Kidney (tissue), 14 donors: ENCODE data around the gene PPP1R37. TPM values are rescaled to one million over a fixed set of nuclear protein-coding genes. Genes with fewer than 3 reads are reported as not detected.
A peak's percentile ranks its signal among the peaks of the same experiment; 100 is the strongest.

ENCODE experiments used
- DNase-seq, 5 donors: peaks; one replicate each; pipeline ENCODE4 v3.0.0-alpha.2; 2013 to 2020
- FAIRE-seq: peaks from 2 replicates; lab custom pipeline; 2012; peaks lifted over from hg19 to GRCh38; lab: Jason Lieb, UNC
- H3K27ac ChIP-seq, 2 donors: one replicate each; pipeline ENCODE4 v1.7.0; 2013; ENCODE audit warnings: low read depth in 2 of 2, low read length in 2 of 2, inconsistent platforms in 1 of 2
- H3K27me3 ChIP-seq: one replicate; pipeline ENCODE4 v1.7.1; 2013; ENCODE audit warnings: low read length, inconsistent platforms; ENCODE audit not compliant: control insufficient read depth, insufficient read depth
- H3K36me3 ChIP-seq, 3 donors: one replicate each; pipeline versions ENCODE4 v1.7.0 to v1.7.1; 2013; ENCODE audit warnings: low read length in 3 of 3, control low read depth in 1 of 3, inconsistent platforms in 1 of 3; ENCODE audit not compliant: insufficient read depth in 3 of 3, control insufficient read depth in 2 of 3
- H3K4me1 ChIP-seq, 3 donors: one replicate each; pipeline versions ENCODE4 v1.7.0 to v1.7.1; 2013; ENCODE audit warnings: low read length in 3 of 3, inconsistent platforms in 1 of 3, low read depth in 1 of 3; ENCODE audit not compliant: control insufficient read depth in 2 of 3, insufficient read depth in 2 of 3
- H3K4me3 ChIP-seq, 3 donors: one replicate each; pipeline versions ENCODE4 v1.7.0 to v1.8.1; 2013; ENCODE audit warnings: low read length in 3 of 3, control low read depth in 1 of 3, inconsistent platforms in 1 of 3
- H3K9ac ChIP-seq, 3 donors: one replicate each; pipeline versions ENCODE4 v1.7.0 to v1.7.1; 2013; ENCODE audit warnings: low read length in 3 of 3, control low read depth in 1 of 3, inconsistent platforms in 1 of 3
- H3K9me3 ChIP-seq, 3 donors: one replicate each; pipeline versions ENCODE4 v1.7.0 to v1.7.1; 2013; ENCODE audit warnings: low read length in 3 of 3, control low read depth in 1 of 3, inconsistent platforms in 1 of 3; ENCODE audit not compliant: control insufficient read depth in 2 of 3, insufficient read depth in 1 of 3
- CTCF ChIP-seq: IDR thresholded peaks from 3 replicates; pipeline ENCODE4 v1.5.1; 2012; ENCODE audit warnings: mild to moderate bottlenecking, moderate library complexity, borderline replicate concordance; ENCODE audit not compliant: insufficient read depth; ENCODE audit errors: extremely low read depth
- intact Hi-C: fragments of 100-400 bp; cut with DNase I; formaldehyde crosslinking; loops from one replicate; pipeline ENCODE4 v1.11.1; 2022
- polyA plus RNA-seq: library from polyadenylated mRNA; stranded (reverse); fragments of 350-450 nt; fragmentation: Illumina TruSeq; extraction: RNeasy Lipid Tissue Mini Kit (QIAGEN cat#74804); gene quantifications from one replicate; pipeline ENCODE4 v1.2.3, GENCODE V29; 2014; ENCODE audit warnings: low read depth, low replicate concordance; ENCODE audit not compliant: insufficient read depth
- total RNA-seq: library from RNA; stranded (reverse); fragmentation: NEBNext Ultra II Directional; extraction: Animal tissue kit (Norgen Biotek cat#: 25700); gene quantifications from one replicate; pipeline ENCODE4 v1.2.1, GENCODE V29; 2021
- donor health status: control.
- donor health status: control.
- donor health status: control.
- donor health status: control.
- donor health status: control.
- donor health status: DM: yes; HTN: yes; CAD: no.
- donor health status: Normal renal cell carcinoma (clear cell type).

Gene PPP1R37
- total and polyA plus RNA-seq, 2 donors from 2014 or later = 21.6 to 33.0 TPM

- no peaks in the 10 kb centered on the region for H3K9me3 ChIP-seq
- intact Hi-C loops = no loop called here
- H3K27me3 ChIP-seq = no peaks in the 10 kb centered on the region
- FAIRE-seq (no peak), DNase-seq (peak in 1 of 5 donors; percentile 72)
- H3K27ac ChIP-seq = peak overlapping the region; percentile 82 to 91
- no peak for TF ChIP-seq CTCF
- peak overlapping the region; percentile 91 to 99 (median 93) for H3K4me3 ChIP-seq
- H3K9ac ChIP-seq = peak overlapping the region; percentile 54 to 88 (median 87)
- H3K36me3 ChIP-seq = no peaks in the 10 kb centered on the region
- H3K4me1 ChIP-seq = peaks cover 0 to 19% (median 4%) of the 10 kb centered on the region in 3 donors
Measured at GRCh38 chr19:45179072-45179891, 86.3 kb downstream of the PPP1R37 start.

- Histone ChIP-seq H3K36me3 (no peaks in the 10 kb centered on the region), H3K9me3 (no peaks in the 10 kb centered on the region), H3K27ac (peak overlapping the region in 1 of 2 donors; percentile 36), H3K4me3 (peak overlapping the region; percentile 7 to 99 (median 12)), H3K4me1 (peaks cover 0 to 19% (median 4%) of the 10 kb centered on the region in 3 donors), H3K27me3 (no peaks in the 10 kb centered on the region), H3K9ac (peak overlapping the region in 2 of 3 donors; percentile 19 to 54)
- FAIRE-seq (no peak), DNase-seq (peak in 1 of 5 donors; percentile 58)
- intact Hi-C loops = loop anchor here (10.0 kb wide), 1 partner anchor 145 kb away; the partner anchor contains the start of gene CLASRP
- no peak for TF ChIP-seq CTCF
Measured at GRCh38 chr19:45179892-45180370, 87.0 kb downstream of the PPP1R37 start.

- no peak overlapping the region for H3K27ac ChIP-seq
- no peak for DNase-seq
Measured at GRCh38 chr19:45180936-45181335, 88.0 kb downstream of the PPP1R37 start.

More at GRCh38 chr19:45180936-45181335, 88.0 kb downstream of the PPP1R37 start:
- no peak overlapping the region for H3K9ac ChIP-seq
- H3K9me3 ChIP-seq = no peaks in the 10 kb centered on the region
- peaks cover 0 to 19% (median 4%) of the 10 kb centered on the region in 3 donors for H3K4me1 ChIP-seq
- intact Hi-C loops = loop anchor here (10.0 kb wide), 1 partner anchor 146 kb away; the partner anchor contains the start of gene CLASRP
- no peaks in the 10 kb centered on the region for H3K36me3 ChIP-seq
- FAIRE-seq = no peak
- H3K4me3 ChIP-seq = no peak overlapping the region
- H3K27me3 ChIP-seq = no peaks in the 10 kb centered on the region
- TF ChIP-seq CTCF = no peak
